Measurements from ENCODE around the gene PUS7L.

PUS7L gene

DNA sequence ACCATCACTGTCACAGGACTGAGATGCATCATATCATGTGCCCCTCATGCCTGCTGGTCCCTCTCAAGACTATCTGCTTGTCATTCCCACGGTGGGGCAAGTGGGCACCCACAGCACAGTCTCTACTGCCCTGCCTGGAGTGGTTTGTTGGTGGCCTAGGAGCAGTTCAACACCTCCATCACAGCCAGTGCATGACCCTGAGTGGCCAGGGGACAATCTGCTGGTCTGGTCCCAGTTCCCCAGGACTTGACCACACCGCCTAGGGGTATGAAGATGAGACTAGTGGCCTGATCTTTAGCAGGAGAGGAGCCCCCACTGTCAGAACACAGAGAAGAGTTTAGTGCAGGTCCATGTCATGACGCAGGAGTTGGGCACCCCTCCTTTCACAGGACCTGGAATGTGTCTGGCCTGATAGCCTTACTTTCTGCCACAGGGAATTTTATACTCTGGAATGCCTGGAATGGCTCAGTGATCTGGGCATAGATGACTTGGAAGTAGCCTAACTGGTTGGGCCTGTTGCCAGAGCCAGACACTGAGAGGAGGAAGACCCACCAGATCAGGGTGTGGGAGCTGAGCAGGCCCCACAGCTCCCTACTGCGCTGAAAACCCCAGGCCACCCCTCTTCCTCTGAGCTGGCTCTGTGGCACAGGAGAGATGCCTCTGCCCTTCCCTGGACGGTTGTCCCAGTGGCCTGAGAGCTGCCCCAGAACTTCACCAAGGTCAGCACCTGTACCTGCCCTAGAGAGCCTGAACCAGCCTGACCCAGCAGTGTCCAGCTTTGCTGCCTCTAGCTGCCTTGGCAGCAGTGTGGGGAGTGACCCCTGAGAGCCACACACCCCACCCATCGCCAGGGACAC, 83.3 kb downstream of the PUS7L start:
- no peak for DNase-seq (ENCODE audit: low read depth in 1 of 2, low spot score in 1 of 2)
- TF ChIP-seq GABPA (IDR thresholded peaks at IDR 0.05; ENCODE audit: low read depth) (no peak), SPI1 (IDR thresholded peaks at IDR 0.05; ENCODE audit: borderline replicate concordance, low read depth) (no peak), POLR2AphosphoS5 (IDR thresholded peaks at IDR 0.05; ENCODE audit: low read depth) (no peak)
- TF ChIP-seq, protein P1, sequence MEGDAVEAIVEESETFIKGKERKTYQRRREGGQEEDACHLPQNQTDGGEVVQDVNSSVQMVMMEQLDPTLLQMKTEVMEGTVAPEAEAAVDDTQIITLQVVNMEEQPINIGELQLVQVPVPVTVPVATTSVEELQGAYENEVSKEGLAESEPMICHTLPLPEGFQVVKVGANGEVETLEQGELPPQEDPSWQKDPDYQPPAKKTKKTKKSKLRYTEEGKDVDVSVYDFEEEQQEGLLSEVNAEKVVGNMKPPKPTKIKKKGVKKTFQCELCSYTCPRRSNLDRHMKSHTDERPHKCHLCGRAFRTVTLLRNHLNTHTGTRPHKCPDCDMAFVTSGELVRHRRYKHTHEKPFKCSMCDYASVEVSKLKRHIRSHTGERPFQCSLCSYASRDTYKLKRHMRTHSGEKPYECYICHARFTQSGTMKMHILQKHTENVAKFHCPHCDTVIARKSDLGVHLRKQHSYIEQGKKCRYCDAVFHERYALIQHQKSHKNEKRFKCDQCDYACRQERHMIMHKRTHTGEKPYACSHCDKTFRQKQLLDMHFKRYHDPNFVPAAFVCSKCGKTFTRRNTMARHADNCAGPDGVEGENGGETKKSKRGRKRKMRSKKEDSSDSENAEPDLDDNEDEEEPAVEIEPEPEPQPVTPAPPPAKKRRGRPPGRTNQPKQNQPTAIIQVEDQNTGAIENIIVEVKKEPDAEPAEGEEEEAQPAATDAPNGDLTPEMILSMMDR (IDR thresholded peaks at IDR 0.05; ENCODE audit: insufficient read depth, low read length) = no peak
- TF ChIP-seq, protein P2, sequence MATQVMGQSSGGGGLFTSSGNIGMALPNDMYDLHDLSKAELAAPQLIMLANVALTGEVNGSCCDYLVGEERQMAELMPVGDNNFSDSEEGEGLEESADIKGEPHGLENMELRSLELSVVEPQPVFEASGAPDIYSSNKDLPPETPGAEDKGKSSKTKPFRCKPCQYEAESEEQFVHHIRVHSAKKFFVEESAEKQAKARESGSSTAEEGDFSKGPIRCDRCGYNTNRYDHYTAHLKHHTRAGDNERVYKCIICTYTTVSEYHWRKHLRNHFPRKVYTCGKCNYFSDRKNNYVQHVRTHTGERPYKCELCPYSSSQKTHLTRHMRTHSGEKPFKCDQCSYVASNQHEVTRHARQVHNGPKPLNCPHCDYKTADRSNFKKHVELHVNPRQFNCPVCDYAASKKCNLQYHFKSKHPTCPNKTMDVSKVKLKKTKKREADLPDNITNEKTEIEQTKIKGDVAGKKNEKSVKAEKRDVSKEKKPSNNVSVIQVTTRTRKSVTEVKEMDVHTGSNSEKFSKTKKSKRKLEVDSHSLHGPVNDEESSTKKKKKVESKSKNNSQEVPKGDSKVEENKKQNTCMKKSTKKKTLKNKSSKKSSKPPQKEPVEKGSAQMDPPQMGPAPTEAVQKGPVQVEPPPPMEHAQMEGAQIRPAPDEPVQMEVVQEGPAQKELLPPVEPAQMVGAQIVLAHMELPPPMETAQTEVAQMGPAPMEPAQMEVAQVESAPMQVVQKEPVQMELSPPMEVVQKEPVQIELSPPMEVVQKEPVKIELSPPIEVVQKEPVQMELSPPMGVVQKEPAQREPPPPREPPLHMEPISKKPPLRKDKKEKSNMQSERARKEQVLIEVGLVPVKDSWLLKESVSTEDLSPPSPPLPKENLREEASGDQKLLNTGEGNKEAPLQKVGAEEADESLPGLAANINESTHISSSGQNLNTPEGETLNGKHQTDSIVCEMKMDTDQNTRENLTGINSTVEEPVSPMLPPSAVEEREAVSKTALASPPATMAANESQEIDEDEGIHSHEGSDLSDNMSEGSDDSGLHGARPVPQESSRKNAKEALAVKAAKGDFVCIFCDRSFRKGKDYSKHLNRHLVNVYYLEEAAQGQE (IDR thresholded peaks at IDR 0.05; ENCODE audit: insufficient replicate concordance, low read depth) = no peak
- Histone ChIP-seq H3K4me3 (replicated peaks; ENCODE audit: insufficient read depth, low read length) (no peak overlapping the region), H3K27me3 (ENCODE audit: insufficient read depth, poor library complexity, severe bottlenecking) (peaks cover 6% of the 10 kb centered on the region), H3K27ac (replicated peaks) (no peak overlapping the region)

DNA sequence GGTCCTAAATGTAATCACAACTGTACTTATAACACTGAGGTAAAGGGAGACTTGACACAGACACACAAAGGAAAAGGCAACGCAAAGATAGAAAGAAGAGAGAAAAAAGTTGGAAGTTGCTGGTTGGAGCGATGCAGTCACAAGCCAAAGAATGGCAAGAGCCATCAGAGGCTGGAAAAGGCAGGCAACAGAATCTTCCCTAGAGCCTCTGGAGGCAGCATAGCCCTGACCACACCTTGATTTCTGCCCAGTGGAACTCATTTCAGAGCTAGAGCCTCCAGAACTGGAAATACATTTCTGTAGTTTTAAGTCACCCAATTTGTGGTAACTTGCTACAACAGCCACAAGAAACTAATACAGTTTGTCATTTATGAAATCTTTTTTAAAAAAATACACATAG, 89.2 kb downstream of the PUS7L start:
- H3K27ac ChIP-seq (replicated peaks) = no peak overlapping the region
- no peaks in the 10 kb centered on the region for H3K27me3 ChIP-seq (ENCODE audit: insufficient read depth, poor library complexity, severe bottlenecking)
- no peak for DNase-seq (ENCODE audit: low read depth in 1 of 2, low spot score in 1 of 2)
- TF ChIP-seq, protein P1 (IDR thresholded peaks at IDR 0.05; ENCODE audit: insufficient read depth, low read length) = no peak
- TF ChIP-seq, protein P2 (IDR thresholded peaks at IDR 0.05; ENCODE audit: insufficient replicate concordance, low read depth) = no peak
- no peak for TF ChIP-seq GABPA (IDR thresholded peaks at IDR 0.05; ENCODE audit: low read depth)
- TF ChIP-seq POLR2AphosphoS5 (IDR thresholded peaks at IDR 0.05; ENCODE audit: low read depth) = no peak
- no peak for TF ChIP-seq SPI1 (IDR thresholded peaks at IDR 0.05; ENCODE audit: borderline replicate concordance, low read depth)
- no peak overlapping the region for H3K4me3 ChIP-seq (replicated peaks; ENCODE audit: insufficient read depth, low read length)
